ENCODE measurements around the gene ZBTB43.

- TF ChIP-seq CTCF (IDR thresholded peaks at IDR 0.05): no peak
- no peak for TF ChIP-seq EP300 (IDR thresholded peaks at IDR 0.05)
- no peak for TF ChIP-seq POLR2A (IDR thresholded peaks at IDR 0.05)
- TF ChIP-seq POLR2AphosphoS5 (IDR thresholded peaks at IDR 0.05): no peak
Observed at GRCh38 chr9:126886034-126886822, 81.4 kb downstream of the ZBTB43 start.

Measured in sigmoid colon (tissue), 4 donors.